GM23248 (cell line): Measurements from ENCODE around the gene HSD17B4. TPM values are rescaled to one million over a fixed set of nuclear protein-coding genes. Genes with fewer than 3 reads are reported as not detected.

ENCODE experiments used
- DNase-seq: peaks from one replicate; pipeline ENCODE4 v3.0.0-alpha.2; 2015
- H2AFZ ChIP-seq: fragments of 200-600 bp; sonication (generic); 2 replicates; pipeline ENCODE4 v1.6.1; 2016; ENCODE audit warnings: antibody characterized with exemption
- H3F3A ChIP-seq: fragments of 200-600 bp; sonication (generic); 2 replicates; pipeline ENCODE4 v1.6.1; 2016; ENCODE audit warnings: mild to moderate bottlenecking, antibody characterized with exemption, mixed run types; ENCODE audit not compliant: insufficient read depth
- H3K27ac ChIP-seq: fragments of 200-600 bp; sonication (generic); 2 replicates; pipeline ENCODE4 v1.5.1; 2016; ENCODE audit warnings: mild to moderate bottlenecking
- H3K27me3 ChIP-seq: fragments of 200-600 bp; sonication (generic); replicated peaks from 2 replicates; pipeline ENCODE4 v1.6.1; 2016; ENCODE audit warnings: mild to moderate bottlenecking; ENCODE audit not compliant: insufficient read depth
- H3K36me3 ChIP-seq: fragments of 200-600 bp; sonication (generic); 2 replicates; pipeline ENCODE4 v1.6.1; 2016; ENCODE audit warnings: low read depth, mild to moderate bottlenecking
- H3K4me1 ChIP-seq: fragments of 200-600 bp; sonication (generic); 2 replicates; pipeline ENCODE4 v1.6.1; 2016; ENCODE audit warnings: mild to moderate bottlenecking; ENCODE audit not compliant: insufficient read depth
- H3K4me2 ChIP-seq: fragments of 200-600 bp; sonication (generic); one replicate; pipeline ENCODE4 v1.6.1; 2016; ENCODE audit warnings: mild to moderate bottlenecking; ENCODE audit not compliant: unreplicated experiment
- H3K4me3 ChIP-seq: fragments of 200-600 bp; sonication (generic); 2 replicates; pipeline ENCODE4 v1.5.1; 2016; ENCODE audit warnings: mild to moderate bottlenecking
- H3K79me2 ChIP-seq: fragments of 200-600 bp; sonication (generic); 2 replicates; pipeline ENCODE4 v1.6.1; 2016; ENCODE audit warnings: mild to moderate bottlenecking; ENCODE audit not compliant: insufficient read depth
- H3K9ac ChIP-seq: fragments of 200-600 bp; sonication (generic); 2 replicates; pipeline ENCODE4 v1.6.1; 2016; ENCODE audit warnings: mild to moderate bottlenecking
- H3K9me2 ChIP-seq: fragments of 200-600 bp; sonication (generic); 2 replicates; pipeline ENCODE4 v1.6.1; 2016; ENCODE audit warnings: mixed run types, mild to moderate bottlenecking, moderate library complexity; ENCODE audit not compliant: insufficient read depth
- H3K9me3 ChIP-seq: fragments of 200-600 bp; sonication (generic); one replicate; pipeline ENCODE4 v1.6.1; 2017; ENCODE audit warnings: low read depth
- H4K20me1 ChIP-seq: fragments of 200-600 bp; sonication (generic); 2 replicates; pipeline ENCODE4 v1.6.0; 2016; ENCODE audit not compliant: insufficient read depth
- EZH2 ChIP-seq: fragments of 200-600 bp; sonication (generic); IDR thresholded peaks from 2 replicates; pipeline ENCODE4 v1.6.1; 2018; ENCODE audit warnings: antibody characterized with exemption, mild to moderate bottlenecking; ENCODE audit not compliant: insufficient read depth, poor library complexity, severe bottlenecking
- EZH2phosphoT487 ChIP-seq: fragments of 200-600 bp; sonication (generic); IDR thresholded peaks from 2 replicates; pipeline ENCODE4 v1.6.1; 2018; ENCODE audit warnings: antibody characterized with exemption, moderate library complexity, mild to moderate bottlenecking, low read depth; ENCODE audit not compliant: insufficient read depth
- WGBS, 2 experiments: methylation state at CpG; one replicate each; pipeline ENCODE4 v1.1.6; 2015 to 2017; ENCODE audit warnings: low lambda C conversion rate in 2 of 2, low coverage in 1 of 2; ENCODE audit errors: missing lambda C conversion rate in 2 of 2; 5-methylcytosine and 5-hydroxymethylcytosine counted together
- in situ Hi-C: fragments of 300-500 bp; cut with MboI; formaldehyde crosslinking; loops from 2 replicates; pipeline ENCODE4 v1.15.0; 2020
- polyA plus RNA-seq: library from polyadenylated mRNA; unstranded; fragments of >200 nt; fragmentation: Nextera tagmentation; extraction: Ambion mirVana; gene quantifications from 2 replicates; pipeline ENCODE4 v1.2.1, GENCODE V29; 2016
- total RNA-seq: library from RNA; depleted of rRNA; stranded (reverse); fragments of >200 nt; shearing (Covaris generic); gene quantifications from 2 replicates; pipeline ENCODE4 v1.2.3, GENCODE V29; 2014

The HSD17B4 gene
- total and polyA plus RNA-seq, 2 experiments from 2014 or later: 55.8 to 86.5 TPM

GRCh38 chr5:119524485-119524884 is 72.2 kb downstream of the HSD17B4 start:
- Histone ChIP-seq H3K9ac (no peak overlapping the region), H3K36me3 (0 out of 2 replicates have a peak, but pooled peaks cover 5% of the 10 kb centered on the region), H3K4me3 (no peak overlapping the region), H3K4me1 (peaks cover 7% of the 10 kb centered on the region; the same call in 1 of the 2 replicates), H4K20me1 (no peaks in the 10 kb centered on the region; the same call in 1 of the 2 replicates), H3K9me3 (peaks cover 3% of the 10 kb centered on the region), H3K79me2 (no peaks in the 10 kb centered on the region), H3K27ac (no peak overlapping the region), H3K27me3 (no peaks in the 10 kb centered on the region), H3F3A (no peaks in the 10 kb centered on the region), H3K9me2 (no peaks in the 10 kb centered on the region), H3K4me2 (no peak overlapping the region), H2AFZ (no peak overlapping the region)
- in situ Hi-C loops: no loop called here
- no peak for DNase-seq
- WGBS, 2 experiments: 93 to 98% methylated on average over 3 of the region's 3 CpGs
- TF ChIP-seq EZH2phosphoT487: no peak
- TF ChIP-seq EZH2: no peak

- no peaks in the 10 kb centered on the region for H3K79me2 ChIP-seq
- in situ Hi-C loops: loop anchor here (25.0 kb wide), 1 partner anchor 110 kb away; the partner anchor contains the start of gene FAM170A
- H3F3A ChIP-seq: no peaks in the 10 kb centered on the region
- peaks cover 7% of the 10 kb centered on the region; the same call in 1 of the 2 replicates for H3K4me1 ChIP-seq
- H3K9ac ChIP-seq: no peak overlapping the region
- no peak overlapping the region for H3K4me2 ChIP-seq
- WGBS, 2 experiments: 96 to 100% methylated on average over 1 of the region's 1 CpG
- H2AFZ ChIP-seq: no peak overlapping the region
- no peak for TF ChIP-seq EZH2
- TF ChIP-seq EZH2phosphoT487: no peak
- DNase-seq: peak; percentile 11
- peaks cover 3% of the 10 kb centered on the region for H3K9me3 ChIP-seq
- H4K20me1 ChIP-seq: no peaks in the 10 kb centered on the region; the same call in 1 of the 2 replicates
- H3K4me3 ChIP-seq: no peak overlapping the region
- no peaks in the 10 kb centered on the region for H3K27me3 ChIP-seq
- no peak overlapping the region for H3K27ac ChIP-seq
- no peaks in the 10 kb centered on the region for H3K9me2 ChIP-seq
- H3K36me3 ChIP-seq: 0 out of 2 replicates have a peak, but pooled peaks cover 9% of the 10 kb centered on the region
Observed at GRCh38 chr5:119527351-119527750, 75.1 kb downstream of the HSD17B4 start.

GRCh38 chr5:119529811-119530210 is 77.5 kb downstream of the HSD17B4 start:
- no peak overlapping the region for H3K9ac ChIP-seq
- no peaks in the 10 kb centered on the region for H3K9me3 ChIP-seq
- H3F3A ChIP-seq: no peaks in the 10 kb centered on the region
- H3K27me3 ChIP-seq: no peaks in the 10 kb centered on the region
- H3K36me3 ChIP-seq: 0 out of 2 replicates have a peak, but pooled peaks cover 9% of the 10 kb centered on the region
- H3K27ac ChIP-seq: no peak overlapping the region
- H3K9me2 ChIP-seq: no peaks in the 10 kb centered on the region
- no peak overlapping the region for H2AFZ ChIP-seq
- H3K4me3 ChIP-seq: no peak overlapping the region
- H3K4me2 ChIP-seq: no peak overlapping the region
- no peaks in the 10 kb centered on the region for H3K79me2 ChIP-seq
- peaks cover 7% of the 10 kb centered on the region; the same call in 1 of the 2 replicates for H3K4me1 ChIP-seq
- TF ChIP-seq EZH2: no peak
- TF ChIP-seq EZH2phosphoT487: no peak
- no peaks in the 10 kb centered on the region; the same call in 1 of the 2 replicates for H4K20me1 ChIP-seq
- no peak for DNase-seq
- WGBS, 2 experiments: 58 to 59% methylated on average over 2 of the region's 2 CpGs
- in situ Hi-C loops: loop anchor here (25.0 kb wide), 1 partner anchor 107 kb away; the partner anchor contains the start of gene FAM170A

GRCh38 chr5:119532637-119533036 is 80.3 kb downstream of the HSD17B4 start:
- no peak overlapping the region for H3K4me2 ChIP-seq
- H3K9me2 ChIP-seq: no peaks in the 10 kb centered on the region
- no peak overlapping the region for H3K27ac ChIP-seq
- no peak overlapping the region for H2AFZ ChIP-seq
- H3K4me1 ChIP-seq: no peaks in the 10 kb centered on the region
- H3K9ac ChIP-seq: no peak overlapping the region
- H3K79me2 ChIP-seq: no peaks in the 10 kb centered on the region
- DNase-seq: no peak
- no peaks in the 10 kb centered on the region for H3K9me3 ChIP-seq
- in situ Hi-C loops: loop anchor here (25.0 kb wide), 1 partner anchor 105 kb away; the partner anchor contains the start of gene FAM170A
- no peak overlapping the region for H3K4me3 ChIP-seq
- H3F3A ChIP-seq: no peaks in the 10 kb centered on the region
- H3K27me3 ChIP-seq: no peaks in the 10 kb centered on the region
- TF ChIP-seq EZH2phosphoT487: no peak
- TF ChIP-seq EZH2: no peak
- peaks cover 14% of the 10 kb centered on the region; the same call in 1 of the 2 replicates for H3K36me3 ChIP-seq
- no peaks in the 10 kb centered on the region; the same call in 1 of the 2 replicates for H4K20me1 ChIP-seq
- WGBS, 2 experiments: 68 to 69% methylated on average over 3 of the region's 3 CpGs
